ENCODE data around the gene FPGT. TPM values are rescaled to one million over a fixed set of nuclear protein-coding genes. Genes with fewer than 3 reads are reported as not detected.
"Not testable (repeated sequence)": the region's sequence is repeated elsewhere in the genome, so short reads cannot be mapped to it uniquely, and the experiment has no call there.

FPGT gene
- total and polyA plus RNA-seq, 2 donors (not counting 1 experiment from before 2014, with no cell fraction given), result 2.1 to 10.7 TPM

- Mint-ChIP-seq H3K4me3 (no peak overlapping the region), H3K9me3 (ENCODE audit: insufficient read depth) (no peaks in the 10 kb centered on the region), H3K27me3 (no peaks in the 10 kb centered on the region), H3K4me1 (no peaks in the 10 kb centered on the region), H3K27ac (no peak overlapping the region)
- POLR2A ChIA-PET, result no interaction called here
- H2AFZ ChIP-seq (ENCODE audit: insufficient read depth, low read depth, low read length, poor library complexity, severe bottlenecking), result no peak overlapping the region
- no peaks in the 10 kb centered on the region for H3K27me3 ChIP-seq (replicated peaks in 1 of 4; ENCODE audit: control extremely low read depth in 1 of 4, control insufficient read depth in 3 of 4, insufficient read depth in 4 of 4, low read length in 3 of 4)
- no peak overlapping the region for H3K27ac ChIP-seq (ENCODE audit: low read length in 2 of 2)
- no peak overlapping the region for H3K9ac ChIP-seq (ENCODE audit: low read length)
- no peaks in the 10 kb centered on the region for H3K9me3 ChIP-seq (ENCODE audit: control extremely low read depth in 1 of 3, control insufficient read depth in 2 of 3, insufficient read depth in 1 of 3, low read length in 2 of 3)
- TF ChIP-seq EZH2 (IDR thresholded peaks at IDR 0.05; ENCODE audit: borderline replicate concordance, insufficient read depth, low read depth, low read length, poor library complexity, severe bottlenecking), result no peak
- no peak for TF ChIP-seq CTCF (IDR thresholded peaks at IDR 0.05)
- no peaks in the 10 kb centered on the region for H3K79me2 ChIP-seq (ENCODE audit: control insufficient read depth, insufficient read depth, low read length)
- CTCF ChIA-PET, result no interaction called here
- DNase-seq (no peak), ATAC-seq (ENCODE audit: low read depth) (no peak)
- no peak overlapping the region for H3K4me2 ChIP-seq (replicated peaks; ENCODE audit: low read depth, low read length, poor library complexity, severe bottlenecking)
- H3K36me3 ChIP-seq (replicated peaks in 1 of 2; ENCODE audit: control extremely low read depth in 1 of 2, control insufficient read depth in 1 of 2, extremely low read depth in 1 of 2, insufficient read depth in 2 of 2, low read length in 1 of 2), result no peaks in the 10 kb centered on the region
- intact Hi-C loops (cut with micrococcal nuclease), result no loop called here
- H3K4me3 ChIP-seq (ENCODE audit: control extremely low read depth in 1 of 5, extremely low read depth in 1 of 5, insufficient read depth in 1 of 5, low read depth in 2 of 5, low read length in 4 of 5), result no peak overlapping the region
- H4K20me1 ChIP-seq (ENCODE audit: control insufficient read depth, insufficient read depth, low read length, poor library complexity, severe bottlenecking), result no peaks in the 10 kb centered on the region
- no peaks in the 10 kb centered on the region for H3K4me1 ChIP-seq (ENCODE audit: control insufficient read depth in 2 of 2, insufficient read depth in 2 of 2, low read length in 2 of 2)
Observed at GRCh38 chr1:74161497-74161896, 36.5 kb upstream of the FPGT start.

GRCh38 chr1:74162333-74162732, 35.7 kb upstream of the FPGT start:
- DNase-seq, result no peak
- no peak for ATAC-seq (ENCODE audit: low read depth)
- no peaks in the 10 kb centered on the region for H3K27me3 ChIP-seq (replicated peaks in 1 of 4; ENCODE audit: control extremely low read depth in 1 of 4, control insufficient read depth in 3 of 4, insufficient read depth in 4 of 4, low read length in 3 of 4)
- no peaks in the 10 kb centered on the region for H3K4me1 Mint-ChIP-seq
- POLR2A ChIA-PET, result no interaction called here
- no peak overlapping the region for H3K4me3 ChIP-seq (ENCODE audit: control extremely low read depth in 1 of 5, extremely low read depth in 1 of 5, insufficient read depth in 1 of 5, low read depth in 2 of 5, low read length in 4 of 5)
- no peak overlapping the region for H3K27ac Mint-ChIP-seq
- no CpG with 5 or more reads among the region's 5 CpGs for WGBS (ENCODE audit: insufficient coverage)
- CTCF ChIA-PET, result no interaction called here
- H3K4me2 ChIP-seq (replicated peaks; ENCODE audit: low read depth, low read length, poor library complexity, severe bottlenecking), result no peak overlapping the region
- no peak overlapping the region for H3K9ac ChIP-seq (ENCODE audit: low read length)
- H3K9me3 Mint-ChIP-seq (ENCODE audit: insufficient read depth), result no peaks in the 10 kb centered on the region
- H3K79me2 ChIP-seq (ENCODE audit: control insufficient read depth, insufficient read depth, low read length), result no peaks in the 10 kb centered on the region
- no peak overlapping the region for H2AFZ ChIP-seq (ENCODE audit: insufficient read depth, low read depth, low read length, poor library complexity, severe bottlenecking)
- TF ChIP-seq CTCF (IDR thresholded peaks at IDR 0.05) (no peak), EZH2 (IDR thresholded peaks at IDR 0.05; ENCODE audit: borderline replicate concordance, insufficient read depth, low read depth, low read length, poor library complexity, severe bottlenecking) (no peak)
- H3K9me3 ChIP-seq (ENCODE audit: control extremely low read depth in 1 of 3, control insufficient read depth in 2 of 3, insufficient read depth in 1 of 3, low read length in 2 of 3), result peaks cover 0 to under 1% (median 0%) of the 10 kb centered on the region in 3 donors
- no peak overlapping the region for H3K4me3 Mint-ChIP-seq
- no peaks in the 10 kb centered on the region for H4K20me1 ChIP-seq (ENCODE audit: control insufficient read depth, insufficient read depth, low read length, poor library complexity, severe bottlenecking)
- intact Hi-C loops (cut with micrococcal nuclease), result no loop called here
- H3K36me3 ChIP-seq (replicated peaks in 1 of 2; ENCODE audit: control extremely low read depth in 1 of 2, control insufficient read depth in 1 of 2, extremely low read depth in 1 of 2, insufficient read depth in 2 of 2, low read length in 1 of 2), result no peaks in the 10 kb centered on the region
- H3K27ac ChIP-seq (ENCODE audit: low read length in 2 of 2), result no peak overlapping the region
- H3K4me1 ChIP-seq (ENCODE audit: control insufficient read depth in 2 of 2, insufficient read depth in 2 of 2, low read length in 2 of 2), result no peaks in the 10 kb centered on the region
- H3K27me3 Mint-ChIP-seq, result no peaks in the 10 kb centered on the region

DNA sequence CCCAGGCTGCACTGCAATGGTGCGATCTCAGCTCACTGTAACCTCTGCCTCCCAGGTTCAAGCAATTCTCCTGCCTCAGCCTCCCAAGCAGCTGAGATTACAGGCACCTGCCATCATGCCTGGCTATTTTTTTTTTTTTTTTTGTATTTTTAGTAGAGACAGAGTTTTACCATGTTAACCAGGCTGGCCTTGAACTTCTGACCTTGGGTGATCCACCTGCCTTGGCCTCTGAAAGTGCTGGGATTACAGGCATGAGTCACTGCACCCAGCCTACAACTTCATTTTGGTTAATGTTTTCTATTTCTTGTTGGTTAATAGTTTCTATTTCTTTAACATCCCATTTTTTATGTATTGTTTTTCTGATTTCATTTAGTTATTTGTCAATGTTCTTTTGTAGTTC, 23.6 kb upstream of the FPGT start:
- H3K4me3 ChIP-seq (ENCODE audit: control extremely low read depth in 1 of 5, extremely low read depth in 1 of 5, insufficient read depth in 1 of 5, low read depth in 2 of 5, low read length in 4 of 5); ATAC-seq (ENCODE audit: low read depth); H3K4me3 Mint-ChIP-seq; H3K27me3 ChIP-seq (replicated peaks in 1 of 4; ENCODE audit: control extremely low read depth in 1 of 4, control insufficient read depth in 3 of 4, insufficient read depth in 4 of 4, low read length in 3 of 4); H3K79me2 ChIP-seq (ENCODE audit: control insufficient read depth, insufficient read depth, low read length); H3K4me2 ChIP-seq (replicated peaks; ENCODE audit: low read depth, low read length, poor library complexity, severe bottlenecking); H3K27me3 Mint-ChIP-seq; H4K20me1 ChIP-seq (ENCODE audit: control insufficient read depth, insufficient read depth, low read length, poor library complexity, severe bottlenecking); H3K9ac ChIP-seq (ENCODE audit: low read length); intact Hi-C loops (cut with micrococcal nuclease); POLR2A ChIA-PET; H3K9me3 Mint-ChIP-seq (ENCODE audit: insufficient read depth); H3K4me1 Mint-ChIP-seq; DNase-seq; H3K4me1 ChIP-seq (ENCODE audit: control insufficient read depth in 2 of 2, insufficient read depth in 2 of 2, low read length in 2 of 2); H3K27ac ChIP-seq (ENCODE audit: low read length in 2 of 2); H3K27ac Mint-ChIP-seq; H2AFZ ChIP-seq (ENCODE audit: insufficient read depth, low read depth, low read length, poor library complexity, severe bottlenecking); H3K36me3 ChIP-seq (replicated peaks in 1 of 2; ENCODE audit: control extremely low read depth in 1 of 2, control insufficient read depth in 1 of 2, extremely low read depth in 1 of 2, insufficient read depth in 2 of 2, low read length in 1 of 2): not testable (repeated sequence)
- CTCF ChIA-PET, result interaction anchor here (0.6 kb wide), 1 partner anchor 44 kb away, joined by 3 read pairs; no protein-coding TSS in a partner anchor
- WGBS (ENCODE audit: insufficient coverage), result 100% methylated on average over 1 of the region's 1 CpG
- H3K9me3 ChIP-seq (ENCODE audit: control extremely low read depth in 1 of 3, control insufficient read depth in 2 of 3, insufficient read depth in 1 of 3, low read length in 2 of 3), result peaks cover 0 to 14% (median 6%) of the 10 kb centered on the region in 3 donors

All from B cell (primary cell).